ENCODE data around the gene TM2D3.

TM2D3 gene

DNA sequence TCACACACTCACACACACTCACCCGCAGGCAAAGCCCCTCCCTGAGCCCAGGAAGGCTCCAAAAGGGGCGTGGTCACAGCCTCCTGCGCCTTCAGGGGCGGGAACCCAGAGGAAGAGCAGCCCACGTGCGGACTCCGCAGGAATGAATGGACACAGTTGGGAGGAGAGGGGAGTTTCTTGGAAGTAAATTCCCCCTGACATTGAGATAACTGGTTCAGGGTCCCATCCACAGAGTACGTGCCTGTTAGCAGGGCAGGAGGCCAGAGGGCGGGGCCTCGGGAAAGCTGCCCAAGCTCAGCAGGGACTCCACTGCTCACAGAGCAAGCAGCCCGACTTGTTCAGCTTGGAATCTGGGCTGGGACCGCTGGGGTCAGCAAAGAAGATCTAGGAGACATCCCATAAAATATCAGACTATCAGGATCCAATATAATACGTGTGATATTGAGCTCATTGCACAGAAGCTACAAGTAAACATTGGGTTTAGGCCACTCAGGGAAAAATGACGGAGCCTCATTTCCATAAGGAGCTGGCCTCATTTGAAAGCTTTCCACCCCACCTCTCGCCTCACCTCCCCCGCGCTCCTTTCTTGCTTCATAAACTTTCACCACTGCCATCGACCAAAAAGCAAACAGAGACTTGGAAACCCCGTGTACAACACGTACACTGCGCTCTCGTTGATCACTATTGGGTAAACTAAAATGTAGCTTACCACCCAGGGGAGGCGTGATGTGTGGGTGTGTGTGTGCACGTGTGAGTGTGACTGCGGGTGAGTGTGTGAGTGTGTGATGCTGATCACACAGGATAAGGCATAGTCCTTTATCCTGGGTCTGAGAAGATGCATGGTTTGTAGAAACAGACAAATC lies 36.0 kb downstream of the TM2D3 start:
- peaks cover 10% of the 10 kb centered on the region for H3K4me1 ChIP-seq (ENCODE audit: insufficient read depth, poor library complexity, severe bottlenecking)
- no peaks in the 10 kb centered on the region for H3K9me3 ChIP-seq (ENCODE audit: severe bottlenecking)
- ATAC-seq (ENCODE audit: low read depth) (peak; percentile 59), DNase-seq (ENCODE audit: low spot score) (no peak)
- TF ChIP-seq, protein P1, sequence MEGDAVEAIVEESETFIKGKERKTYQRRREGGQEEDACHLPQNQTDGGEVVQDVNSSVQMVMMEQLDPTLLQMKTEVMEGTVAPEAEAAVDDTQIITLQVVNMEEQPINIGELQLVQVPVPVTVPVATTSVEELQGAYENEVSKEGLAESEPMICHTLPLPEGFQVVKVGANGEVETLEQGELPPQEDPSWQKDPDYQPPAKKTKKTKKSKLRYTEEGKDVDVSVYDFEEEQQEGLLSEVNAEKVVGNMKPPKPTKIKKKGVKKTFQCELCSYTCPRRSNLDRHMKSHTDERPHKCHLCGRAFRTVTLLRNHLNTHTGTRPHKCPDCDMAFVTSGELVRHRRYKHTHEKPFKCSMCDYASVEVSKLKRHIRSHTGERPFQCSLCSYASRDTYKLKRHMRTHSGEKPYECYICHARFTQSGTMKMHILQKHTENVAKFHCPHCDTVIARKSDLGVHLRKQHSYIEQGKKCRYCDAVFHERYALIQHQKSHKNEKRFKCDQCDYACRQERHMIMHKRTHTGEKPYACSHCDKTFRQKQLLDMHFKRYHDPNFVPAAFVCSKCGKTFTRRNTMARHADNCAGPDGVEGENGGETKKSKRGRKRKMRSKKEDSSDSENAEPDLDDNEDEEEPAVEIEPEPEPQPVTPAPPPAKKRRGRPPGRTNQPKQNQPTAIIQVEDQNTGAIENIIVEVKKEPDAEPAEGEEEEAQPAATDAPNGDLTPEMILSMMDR (IDR thresholded peaks at IDR 0.05; ENCODE audit: poor library complexity, severe bottlenecking), result no peak
- H3K4me3 ChIP-seq (ENCODE audit: severe bottlenecking), result no peak overlapping the region
- H3K27ac ChIP-seq (ENCODE audit: poor library complexity, severe bottlenecking), result no peak overlapping the region
- no peaks in the 10 kb centered on the region for H3K27me3 ChIP-seq (ENCODE audit: insufficient read depth, poor library complexity, severe bottlenecking)
- H3K36me3 ChIP-seq (ENCODE audit: low read depth), result no peaks in the 10 kb centered on the region

DNA sequence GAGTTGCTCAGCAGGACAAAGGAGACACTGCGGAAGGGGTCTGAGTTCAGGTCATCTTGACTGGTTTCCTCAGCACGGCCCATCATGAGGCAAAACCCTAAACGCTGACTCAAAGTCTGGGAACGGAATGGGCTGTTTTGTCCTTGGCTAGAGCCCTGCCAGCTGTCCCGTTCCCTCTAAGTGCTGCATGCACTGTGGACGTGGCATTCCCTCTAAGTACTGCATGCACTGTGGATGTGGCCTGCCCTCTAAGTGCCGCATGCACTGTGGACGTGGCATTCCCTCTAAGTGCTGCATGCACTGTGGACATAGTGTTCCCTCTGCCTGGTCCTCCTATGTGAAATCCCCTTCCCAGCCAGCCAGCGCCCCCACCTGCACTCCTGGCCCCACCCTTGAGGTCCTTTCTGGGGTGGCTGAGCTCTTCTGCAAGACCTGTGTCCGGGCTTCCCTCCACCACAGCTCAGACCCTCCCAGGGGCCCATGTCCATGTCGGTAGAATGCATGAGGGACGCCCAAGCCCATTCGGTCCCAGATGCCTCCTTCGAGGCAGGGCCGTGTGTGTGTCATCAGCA lies 36.7 kb downstream of the TM2D3 start:
- ATAC-seq (ENCODE audit: low read depth), result no peak; the same call in 2 of the 3 replicates
- no peak for DNase-seq (ENCODE audit: low spot score)
- Histone ChIP-seq H3K9me3 (ENCODE audit: severe bottlenecking) (no peaks in the 10 kb centered on the region), H3K27ac (ENCODE audit: poor library complexity, severe bottlenecking) (no peak overlapping the region), H3K4me3 (ENCODE audit: severe bottlenecking) (no peak overlapping the region), H3K36me3 (ENCODE audit: low read depth) (no peaks in the 10 kb centered on the region), H3K27me3 (ENCODE audit: insufficient read depth, poor library complexity, severe bottlenecking) (no peaks in the 10 kb centered on the region), H3K4me1 (ENCODE audit: insufficient read depth, poor library complexity, severe bottlenecking) (peaks cover 10% of the 10 kb centered on the region)
- TF ChIP-seq, protein P1 (IDR thresholded peaks at IDR 0.05; ENCODE audit: poor library complexity, severe bottlenecking), result no peak

DNA sequence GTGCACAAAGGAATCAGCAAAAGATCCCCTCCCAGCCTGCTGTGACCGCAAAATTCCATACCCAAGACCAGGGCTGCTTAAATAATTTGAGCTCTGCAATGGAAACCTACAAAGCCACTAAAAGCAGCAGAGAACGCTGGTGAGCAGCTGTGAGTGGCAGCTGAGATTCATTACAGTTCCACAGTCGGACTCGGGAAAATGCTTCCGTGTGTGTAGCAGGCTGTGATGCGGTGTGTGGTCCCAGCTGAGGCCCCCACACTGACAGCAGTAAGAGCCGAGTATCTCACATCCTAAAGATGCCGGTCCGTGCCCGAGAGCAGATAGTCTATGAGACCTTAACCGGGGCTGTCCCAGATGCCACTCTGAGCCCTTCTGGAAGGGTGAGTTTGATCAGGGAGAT lies 37.4 kb downstream of the TM2D3 start:
- TF ChIP-seq, protein P1 (IDR thresholded peaks at IDR 0.05; ENCODE audit: poor library complexity, severe bottlenecking), result no peak
- H3K27ac ChIP-seq (ENCODE audit: poor library complexity, severe bottlenecking), result no peak overlapping the region
- H3K36me3 ChIP-seq (ENCODE audit: low read depth), result no peaks in the 10 kb centered on the region
- ATAC-seq (ENCODE audit: low read depth) (no peak), DNase-seq (ENCODE audit: low spot score) (no peak)
- H3K27me3 ChIP-seq (ENCODE audit: insufficient read depth, poor library complexity, severe bottlenecking), result no peaks in the 10 kb centered on the region
- no peak overlapping the region for H3K4me3 ChIP-seq (ENCODE audit: severe bottlenecking)
- H3K4me1 ChIP-seq (ENCODE audit: insufficient read depth, poor library complexity, severe bottlenecking), result peaks cover 10% of the 10 kb centered on the region
- no peaks in the 10 kb centered on the region for H3K9me3 ChIP-seq (ENCODE audit: severe bottlenecking)

DNA sequence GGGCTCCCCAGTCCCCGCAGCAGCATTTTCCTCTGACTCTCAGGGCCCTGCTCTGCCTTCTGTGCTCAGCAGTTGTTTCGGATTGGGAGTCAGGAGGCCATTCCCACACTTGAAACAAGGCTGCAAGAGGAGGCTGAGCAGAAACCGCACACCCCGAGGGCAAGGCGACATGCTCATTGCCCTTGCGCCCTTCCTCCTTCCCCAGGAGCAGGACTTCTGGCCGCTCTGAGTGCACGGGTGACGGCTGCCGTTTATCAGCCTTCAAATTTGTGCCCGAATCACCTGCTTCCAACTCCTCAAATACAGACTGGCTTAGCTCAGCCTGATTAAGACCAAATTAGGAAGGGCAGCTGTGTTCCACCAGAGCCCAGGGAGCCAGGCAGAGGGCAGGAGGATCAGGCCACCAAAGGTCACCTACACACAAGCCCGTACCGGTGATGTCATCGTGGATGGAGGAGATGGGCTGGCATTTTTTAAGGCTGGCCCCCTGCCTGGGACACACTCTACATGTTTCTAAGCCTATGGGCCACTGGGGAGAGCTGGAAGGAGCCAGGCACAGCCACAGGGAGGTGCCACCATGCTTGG lies 38.1 kb downstream of the TM2D3 start:
- no peaks in the 10 kb centered on the region for H3K9me3 ChIP-seq (ENCODE audit: severe bottlenecking)
- H3K27me3 ChIP-seq (ENCODE audit: insufficient read depth, poor library complexity, severe bottlenecking), result no peaks in the 10 kb centered on the region
- peaks cover 10% of the 10 kb centered on the region for H3K4me1 ChIP-seq (ENCODE audit: insufficient read depth, poor library complexity, severe bottlenecking)
- no peak overlapping the region for H3K4me3 ChIP-seq (ENCODE audit: severe bottlenecking)
- no peak overlapping the region for H3K27ac ChIP-seq (ENCODE audit: poor library complexity, severe bottlenecking)
- no peak for DNase-seq (ENCODE audit: low spot score)
- ATAC-seq (ENCODE audit: low read depth), result no peak
- no peaks in the 10 kb centered on the region for H3K36me3 ChIP-seq (ENCODE audit: low read depth)
- TF ChIP-seq, protein P1 (IDR thresholded peaks at IDR 0.05; ENCODE audit: poor library complexity, severe bottlenecking), result no peak

All from RWPE2 (cell line).